ENCODE data around the gene SPART. TPM values are rescaled to one million over a fixed set of nuclear protein-coding genes. Genes with fewer than 3 reads are reported as not detected.
A peak's percentile ranks its signal among the peaks of the same experiment; 100 is the strongest.

The SPART gene, protein sequence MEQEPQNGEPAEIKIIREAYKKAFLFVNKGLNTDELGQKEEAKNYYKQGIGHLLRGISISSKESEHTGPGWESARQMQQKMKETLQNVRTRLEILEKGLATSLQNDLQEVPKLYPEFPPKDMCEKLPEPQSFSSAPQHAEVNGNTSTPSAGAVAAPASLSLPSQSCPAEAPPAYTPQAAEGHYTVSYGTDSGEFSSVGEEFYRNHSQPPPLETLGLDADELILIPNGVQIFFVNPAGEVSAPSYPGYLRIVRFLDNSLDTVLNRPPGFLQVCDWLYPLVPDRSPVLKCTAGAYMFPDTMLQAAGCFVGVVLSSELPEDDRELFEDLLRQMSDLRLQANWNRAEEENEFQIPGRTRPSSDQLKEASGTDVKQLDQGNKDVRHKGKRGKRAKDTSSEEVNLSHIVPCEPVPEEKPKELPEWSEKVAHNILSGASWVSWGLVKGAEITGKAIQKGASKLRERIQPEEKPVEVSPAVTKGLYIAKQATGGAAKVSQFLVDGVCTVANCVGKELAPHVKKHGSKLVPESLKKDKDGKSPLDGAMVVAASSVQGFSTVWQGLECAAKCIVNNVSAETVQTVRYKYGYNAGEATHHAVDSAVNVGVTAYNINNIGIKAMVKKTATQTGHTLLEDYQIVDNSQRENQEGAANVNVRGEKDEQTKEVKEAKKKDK
- 87.6 TPM for polyA plus RNA-seq (2013, experiment 1 of 2)
- 86.1 TPM for polyA plus RNA-seq (2013, experiment 2 of 2)

DNA sequence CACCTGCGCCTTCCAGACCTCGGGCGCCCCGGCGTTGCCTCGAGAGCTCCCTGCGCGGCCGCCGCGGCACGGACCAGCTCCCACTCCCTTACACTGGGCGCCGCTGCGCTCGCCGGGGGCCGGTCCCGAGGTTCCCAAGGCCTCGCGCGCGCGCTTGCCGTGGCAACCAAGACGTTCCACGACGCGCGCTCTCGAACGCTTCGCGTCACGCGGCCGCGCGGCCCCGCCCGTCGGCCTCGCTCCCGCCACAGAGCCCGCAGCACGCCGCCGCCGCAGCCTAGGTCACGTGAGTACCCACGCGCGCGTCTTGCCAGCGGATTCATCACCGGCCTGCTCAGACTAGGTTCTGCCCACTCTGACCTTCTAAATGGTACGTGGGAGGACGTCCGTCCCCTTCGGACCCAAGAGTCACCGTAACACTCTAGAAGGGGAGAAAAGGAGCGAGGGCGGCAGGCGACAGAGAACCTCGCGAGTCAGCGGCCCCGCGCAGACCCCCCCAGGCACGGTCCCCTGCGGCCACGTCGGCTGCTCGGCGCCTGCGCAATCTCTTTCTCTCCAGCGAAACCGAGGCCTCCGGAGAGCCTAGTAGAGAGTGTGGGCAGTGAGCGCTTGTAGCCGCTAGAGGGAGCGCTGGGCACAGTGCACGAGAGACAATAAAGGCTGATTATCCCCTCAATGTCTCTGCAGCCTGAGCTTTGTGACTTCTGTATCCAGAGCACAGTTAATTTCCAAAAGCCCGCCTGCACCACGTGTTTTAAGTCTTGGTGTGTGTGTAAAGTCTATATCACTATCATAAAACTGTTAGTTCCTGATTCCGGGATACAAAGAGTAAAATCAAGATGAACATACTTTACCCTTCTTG is at the start of gene SPART:
TSS of gene SPART (minus strand) at position 173 of the 862 bp plus-strand sequence. CDS start 10,564 bp downstream, outside the sequence.
- peak within 1 kb of the TSS; percentile 99 for H4K91ac ChIP-seq (ENCODE audit: low read length)
- H3K23ac ChIP-seq (ENCODE audit: low read length in 2 of 2): no peak within 1 kb of the TSS
- H3K9ac ChIP-seq (ENCODE audit: low read length): peak within 1 kb of the TSS; percentile 100
- H3K27ac ChIP-seq (ENCODE audit: low read length, poor library complexity, severe bottlenecking): peak within 1 kb of the TSS; percentile 89
- H3K79me1 ChIP-seq (replicated peaks; ENCODE audit: low read length, poor library complexity, severe bottlenecking): peaks cover 11% of the 10 kb centered on the region
- peak within 1 kb of the TSS; percentile 48 for H2AFZ ChIP-seq (ENCODE audit: low read depth, low read length)
- H3K4me2 ChIP-seq (ENCODE audit: low read length, poor library complexity, severe bottlenecking): peak within 1 kb of the TSS; percentile 76
- peak within 1 kb of the TSS; percentile 61 for H2BK15ac ChIP-seq (ENCODE audit: low read depth, poor library complexity, severe bottlenecking)
- H2BK120ac ChIP-seq (ENCODE audit: low read depth, low read length): peak within 1 kb of the TSS; percentile 94
- no peaks in the 10 kb centered on the region for H3K9me3 ChIP-seq (ENCODE audit: control insufficient read depth, low read length)
- peak within 1 kb of the TSS; percentile 94 for H4K8ac ChIP-seq (ENCODE audit: low read length)
- peak; percentile 92 for DNase-seq
- no peak within 1 kb of the TSS for H2AK5ac ChIP-seq (ENCODE audit: low read length, severe bottlenecking)
- H3K27me3 ChIP-seq (ENCODE audit: control insufficient read depth in 1 of 2, insufficient read depth in 1 of 2, low read length in 2 of 2): no peaks in the 10 kb centered on the region
- H3K4me1 ChIP-seq (ENCODE audit: control insufficient read depth, insufficient read depth, low read depth, low read length): peaks cover 6% of the 10 kb centered on the region
- H2BK5ac ChIP-seq (ENCODE audit: low read depth, low read length, poor library complexity, severe bottlenecking): peak within 1 kb of the TSS; percentile 98
- H3K4me3 ChIP-seq (ENCODE audit: insufficient read depth in 1 of 2, low read depth in 1 of 2, low read length in 2 of 2): peak within 1 kb of the TSS; percentile 66 to 90
- H3K14ac ChIP-seq (ENCODE audit: low read length in 2 of 2): peak within 1 kb of the TSS in 1 of 2 experiments; percentile 50
- under 1% methylated on average over 80 of the region's 86 CpGs for WGBS
- peak within 1 kb of the TSS in 1 of 2 experiments; percentile 28 for H2BK12ac ChIP-seq (ENCODE audit: low read length in 2 of 2)
- peak within 1 kb of the TSS; percentile 93 to 99 for H3K18ac ChIP-seq (ENCODE audit: low read depth in 1 of 2, low read length in 2 of 2)
- H3K36me3 ChIP-seq (ENCODE audit: control insufficient read depth in 1 of 2, insufficient read depth in 2 of 2, low read depth in 1 of 2, low read length in 2 of 2): no peaks in the 10 kb centered on the region
- peak within 1 kb of the TSS; percentile 80 to 92 for H3K4ac ChIP-seq (ENCODE audit: low read depth in 1 of 2, low read length in 2 of 2)

DNA sequence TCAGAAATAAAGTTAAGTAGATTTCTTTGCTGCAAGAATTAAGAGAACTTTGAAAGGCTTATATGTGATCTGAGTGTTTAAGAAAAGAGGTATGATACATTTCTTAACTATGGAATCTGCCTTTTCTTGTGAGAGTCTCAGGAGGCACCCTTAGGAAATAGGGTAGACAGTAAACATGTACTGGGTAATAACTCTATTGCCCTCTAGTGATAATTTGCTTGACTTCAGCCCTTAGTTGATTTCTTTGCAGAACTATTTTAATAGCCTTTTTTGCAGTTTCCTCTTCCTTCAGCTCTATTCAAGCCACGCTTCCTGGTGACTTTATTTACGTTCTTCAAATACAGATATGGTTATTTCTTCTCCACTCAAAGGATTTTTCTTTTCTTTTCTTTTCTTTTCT is 49.1 kb upstream of the SPART start:
- Histone ChIP-seq H4K91ac (ENCODE audit: low read length) (no peak overlapping the region), H4K8ac (ENCODE audit: low read length) (no peak overlapping the region), H2BK15ac (ENCODE audit: low read depth, poor library complexity, severe bottlenecking) (no peak overlapping the region), H2BK5ac (ENCODE audit: low read depth, low read length, poor library complexity, severe bottlenecking) (no peak overlapping the region), H3K4ac (ENCODE audit: low read depth in 1 of 2, low read length in 2 of 2) (no peak overlapping the region), H3K9ac (ENCODE audit: low read length) (peak overlapping the region; percentile 41), H2BK12ac (ENCODE audit: low read length in 2 of 2) (no peak overlapping the region), H2BK120ac (ENCODE audit: low read depth, low read length) (no peak overlapping the region), H3K4me3 (ENCODE audit: insufficient read depth in 1 of 2, low read depth in 1 of 2, low read length in 2 of 2) (no peak overlapping the region), H3K27ac (ENCODE audit: low read length, poor library complexity, severe bottlenecking) (no peak overlapping the region), H3K23ac (ENCODE audit: low read length in 2 of 2) (no peak overlapping the region), H3K4me2 (ENCODE audit: low read length, poor library complexity, severe bottlenecking) (no peak overlapping the region), H3K27me3 (ENCODE audit: control insufficient read depth in 1 of 2, insufficient read depth in 1 of 2, low read length in 2 of 2) (no peaks in the 10 kb centered on the region), H3K4me1 (ENCODE audit: control insufficient read depth, insufficient read depth, low read depth, low read length) (no peaks in the 10 kb centered on the region), H3K18ac (ENCODE audit: low read depth in 1 of 2, low read length in 2 of 2) (no peak overlapping the region), H3K9me3 (ENCODE audit: control insufficient read depth, low read length) (no peaks in the 10 kb centered on the region), H3K36me3 (ENCODE audit: control insufficient read depth in 1 of 2, insufficient read depth in 2 of 2, low read depth in 1 of 2, low read length in 2 of 2) (no peaks in the 10 kb centered on the region), H3K14ac (ENCODE audit: low read length in 2 of 2) (no peak overlapping the region), H3K79me1 (replicated peaks; ENCODE audit: low read length, poor library complexity, severe bottlenecking) (no peaks in the 10 kb centered on the region), H2AK5ac (ENCODE audit: low read length, severe bottlenecking) (no peak overlapping the region), H2AFZ (ENCODE audit: low read depth, low read length) (no peak overlapping the region)
- peak; percentile 46 for DNase-seq
- WGBS: no CpG with 5 or more reads among the region's 2 CpGs

DNA sequence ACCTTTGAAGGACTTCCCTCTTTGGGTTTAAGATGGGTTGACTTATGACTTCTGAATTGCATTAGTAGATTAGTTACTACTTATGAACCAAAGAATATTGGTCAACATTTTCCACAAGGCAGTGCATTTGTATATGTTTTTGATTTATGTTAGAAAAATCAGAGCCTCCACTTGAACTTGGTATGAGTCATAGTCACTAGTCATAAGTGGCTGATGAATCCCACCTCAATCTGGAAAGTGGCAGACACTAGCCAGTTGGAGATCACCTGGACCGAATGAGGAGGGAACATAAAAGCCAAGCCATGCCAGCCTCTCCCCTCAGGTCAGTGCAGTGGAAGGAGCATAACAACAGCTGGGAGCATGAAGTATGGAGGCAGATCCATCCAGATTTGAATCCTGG is 39.3 kb upstream of the SPART start:
- no peak overlapping the region for H2BK5ac ChIP-seq (ENCODE audit: low read depth, low read length, poor library complexity, severe bottlenecking)
- no peak overlapping the region for H2BK15ac ChIP-seq (ENCODE audit: low read depth, poor library complexity, severe bottlenecking)
- H3K18ac ChIP-seq (ENCODE audit: low read depth in 1 of 2, low read length in 2 of 2): no peak overlapping the region
- no peak overlapping the region for H3K27ac ChIP-seq (ENCODE audit: low read length, poor library complexity, severe bottlenecking)
- H3K4me2 ChIP-seq (ENCODE audit: low read length, poor library complexity, severe bottlenecking): no peak overlapping the region
- no peak overlapping the region for H3K23ac ChIP-seq (ENCODE audit: low read length in 2 of 2)
- H3K9ac ChIP-seq (ENCODE audit: low read length): no peak overlapping the region
- H3K4ac ChIP-seq (ENCODE audit: low read depth in 1 of 2, low read length in 2 of 2): no peak overlapping the region
- H3K14ac ChIP-seq (ENCODE audit: low read length in 2 of 2): no peak overlapping the region
- no peaks in the 10 kb centered on the region for H3K79me1 ChIP-seq (replicated peaks; ENCODE audit: low read length, poor library complexity, severe bottlenecking)
- H2BK120ac ChIP-seq (ENCODE audit: low read depth, low read length): no peak overlapping the region
- no peak overlapping the region for H3K4me3 ChIP-seq (ENCODE audit: insufficient read depth in 1 of 2, low read depth in 1 of 2, low read length in 2 of 2)
- H3K36me3 ChIP-seq (ENCODE audit: control insufficient read depth in 1 of 2, insufficient read depth in 2 of 2, low read depth in 1 of 2, low read length in 2 of 2): no peaks in the 10 kb centered on the region
- H4K91ac ChIP-seq (ENCODE audit: low read length): no peak overlapping the region
- peaks cover 0 to 5% of the 10 kb centered on the region in 2 experiments for H3K27me3 ChIP-seq (ENCODE audit: control insufficient read depth in 1 of 2, insufficient read depth in 1 of 2, low read length in 2 of 2)
- no peaks in the 10 kb centered on the region for H3K9me3 ChIP-seq (ENCODE audit: control insufficient read depth, low read length)
- 78% methylated on average over 1 of the region's 1 CpG for WGBS
- peak; percentile 11 for DNase-seq
- H4K8ac ChIP-seq (ENCODE audit: low read length): no peak overlapping the region
- H2AFZ ChIP-seq (ENCODE audit: low read depth, low read length): no peak overlapping the region
- H3K4me1 ChIP-seq (ENCODE audit: control insufficient read depth, insufficient read depth, low read depth, low read length): peaks cover 4% of the 10 kb centered on the region
- no peak overlapping the region for H2AK5ac ChIP-seq (ENCODE audit: low read length, severe bottlenecking)
- H2BK12ac ChIP-seq (ENCODE audit: low read length in 2 of 2): no peak overlapping the region

Data from mesenchymal stem cell (in vitro differentiated cells and primary cell).